GM06990 (cell line): ENCODE measurements around the gene RIT2.

Experiments
- DNase-seq: peaks from one replicate; pipeline ENCODE4 v3.0.0-alpha.2; 2011; ENCODE audit not compliant: insufficient read length; ENCODE audit errors: extremely low read depth
- H3K27me3 ChIP-seq: replicated peaks from 2 replicates; pipeline ENCODE4 v1.6.0; 2011; ENCODE audit warnings: low read length; ENCODE audit not compliant: control insufficient read depth, insufficient read depth
- H3K36me3 ChIP-seq: 2 replicates; pipeline ENCODE4 v1.5.1; 2011; ENCODE audit warnings: low read length; ENCODE audit not compliant: control insufficient read depth, insufficient read depth
- H3K4me3 ChIP-seq: replicated peaks from 2 replicates; pipeline ENCODE4 v1.5.1; 2011; ENCODE audit warnings: low read depth, mild to moderate bottlenecking, control low read depth, low read length
- CTCF ChIP-seq: IDR thresholded peaks from 2 replicates; pipeline ENCODE4 v1.5.1; 2011; ENCODE audit warnings: low read length, control low read depth, mild to moderate bottlenecking, inconsistent platforms; ENCODE audit not compliant: insufficient read depth, poor library complexity, severe bottlenecking

The RIT2 gene

GRCh38 chr18:43130716-43131260, 15.3 kb upstream of the RIT2 start:
- Histone ChIP-seq H3K4me3 (no peak overlapping the region), H3K36me3 (no peaks in the 10 kb centered on the region), H3K27me3 (no peaks in the 10 kb centered on the region)
- TF ChIP-seq CTCF, result no peak
- DNase-seq, result no peak

- no peak for DNase-seq
Measured at GRCh38 chr18:43129946-43130524, 14.6 kb upstream of the RIT2 start.

GRCh38 chr18:43125471-43125870, 10.0 kb upstream of the RIT2 start:
- Histone ChIP-seq H3K36me3 (no peaks in the 10 kb centered on the region), H3K4me3 (no peak overlapping the region), H3K27me3 (no peaks in the 10 kb centered on the region)
- no peak for TF ChIP-seq CTCF
- DNase-seq, result no peak

More at GRCh38 chr18:43129946-43130524, 14.6 kb upstream of the RIT2 start:
- no peaks in the 10 kb centered on the region for H3K36me3 ChIP-seq
- no peak overlapping the region for H3K4me3 ChIP-seq
- H3K27me3 ChIP-seq, result no peaks in the 10 kb centered on the region
- no peak for TF ChIP-seq CTCF

- H3K27me3 ChIP-seq, result no peaks in the 10 kb centered on the region
- H3K4me3 ChIP-seq, result no peak overlapping the region
- no peak for TF ChIP-seq CTCF
- no peaks in the 10 kb centered on the region for H3K36me3 ChIP-seq
- no peak for DNase-seq
Measured at GRCh38 chr18:43122955-43123354, 7.5 kb upstream of the RIT2 start.

GRCh38 chr18:43116699-43117294, 1.3 kb upstream of the RIT2 start:
- H3K27me3 ChIP-seq, result no peaks in the 10 kb centered on the region
- H3K36me3 ChIP-seq, result no peaks in the 10 kb centered on the region
- H3K4me3 ChIP-seq, result no peak overlapping the region
- no peak for TF ChIP-seq CTCF
- no peak for DNase-seq
